ENCODE results near the gene MCEMP1. TPM values are rescaled to one million over a fixed set of nuclear protein-coding genes. Genes with fewer than 3 reads are reported as not detected.
"Not testable (repeated sequence)": the region's sequence is repeated elsewhere in the genome, so short reads cannot be mapped to it uniquely, and the experiment has no call there.

The MCEMP1 gene
- total and polyA plus RNA-seq, 4 experiments from 2014 or later = not detected

DNA sequence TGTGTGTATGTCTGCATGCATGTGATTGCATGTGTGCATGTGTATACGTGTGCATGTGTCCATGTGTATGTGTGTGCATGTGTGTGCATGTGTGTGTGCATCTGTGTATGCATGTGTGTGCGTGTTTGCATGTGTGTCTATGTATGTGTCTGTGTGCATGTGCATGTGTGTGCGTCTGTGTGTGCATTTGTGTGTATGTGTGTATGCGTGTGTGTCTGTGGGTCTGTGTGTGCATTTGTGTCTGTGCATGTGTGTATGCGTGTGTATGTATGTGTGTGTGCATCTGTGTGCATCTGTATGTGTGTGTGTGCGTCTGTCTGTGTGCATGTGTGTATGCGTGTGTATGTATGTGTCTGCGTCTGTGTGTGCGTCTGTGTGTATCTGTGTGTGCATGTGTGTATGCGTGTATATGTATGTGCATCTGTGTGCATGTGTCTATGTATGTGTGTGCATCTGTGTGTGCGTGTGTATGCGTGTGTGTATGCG, 37.0 kb upstream of the MCEMP1 start:
- H3K4me3 ChIP-seq (ENCODE audit: low read length in 2 of 2) = no peak overlapping the region
- Mint-ChIP-seq H3K27me3 (no peaks in the 10 kb centered on the region), H3K36me3 (peaks cover 7 to 10% of the 10 kb centered on the region in 2 donors), H3K4me3 (peak overlapping the region in 6 of 8 donors; percentile 5 to 75 (median 50)), H3K27ac (peak overlapping the region in 5 of 7 donors; percentile 66 to 86 (median 81)), H3K9me3 (no peaks in the 10 kb centered on the region), H3K4me1 (peaks cover 16 to 44% (median 33%) of the 10 kb centered on the region in 4 donors)
- no peak overlapping the region for H3K27ac ChIP-seq (ENCODE audit: low read depth, low read length)
- ChIA-PET CTCF (ENCODE audit: partially characterized antibody) (no interaction called here), POLR2A (ENCODE audit: partially characterized antibody) (interaction anchor here (3.1 kb wide), 1 partner anchor 10 kb away, joined by 15 read pairs; the partner anchor contains the start of genes PET100 and XAB2)
- peaks cover 21% of the 10 kb centered on the region for H3K36me3 ChIP-seq (ENCODE audit: insufficient read depth, low read length)
- no peaks in the 10 kb centered on the region for H3K9me3 ChIP-seq (ENCODE audit: control insufficient read depth in 1 of 2, low read length in 2 of 2)
- no peaks in the 10 kb centered on the region for H3K27me3 ChIP-seq (ENCODE audit: insufficient read depth, low read length)
- H3K4me1 ChIP-seq (ENCODE audit: insufficient read depth, low read length) = peaks cover 36% of the 10 kb centered on the region
- intact Hi-C loops (cut with micrococcal nuclease) = no loop called here
- DNase-seq = no peak

DNA sequence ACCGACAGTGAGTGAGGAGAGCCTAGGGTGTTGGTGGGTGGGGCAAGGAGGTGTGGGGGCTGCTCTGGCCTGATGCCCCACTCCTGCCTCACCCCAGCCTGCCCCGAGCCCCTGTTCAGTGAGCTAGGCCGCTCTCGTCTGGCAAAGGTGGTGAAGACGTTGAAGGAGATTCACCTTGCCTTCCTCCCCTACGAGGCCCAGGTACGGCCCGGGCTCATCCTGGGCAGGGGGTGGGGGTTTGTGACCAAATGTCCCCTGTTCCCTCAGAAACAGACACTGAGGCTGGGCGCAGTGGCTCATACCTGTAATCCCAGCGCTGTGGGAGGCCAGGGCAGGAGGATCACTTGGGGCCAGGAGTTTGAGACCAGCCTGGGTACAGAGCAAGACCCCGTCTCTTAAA, 36.1 kb upstream of the MCEMP1 start:
- POLR2A ChIA-PET (ENCODE audit: partially characterized antibody) = no interaction called here
- no peak overlapping the region for H3K27ac Mint-ChIP-seq
- Histone ChIP-seq H3K9me3 (ENCODE audit: control insufficient read depth in 1 of 2, low read length in 2 of 2) (no peaks in the 10 kb centered on the region), H3K4me3 (ENCODE audit: low read length in 2 of 2) (no peak overlapping the region), H3K36me3 (ENCODE audit: insufficient read depth, low read length) (peaks cover 25% of the 10 kb centered on the region), H3K4me1 (ENCODE audit: insufficient read depth, low read length) (peaks cover 36% of the 10 kb centered on the region), H3K27me3 (ENCODE audit: insufficient read depth, low read length) (no peaks in the 10 kb centered on the region), H3K27ac (ENCODE audit: low read depth, low read length) (no peak overlapping the region)
- intact Hi-C loops (cut with micrococcal nuclease) = no loop called here
- peaks cover 17 to 37% (median 27%) of the 10 kb centered on the region in 4 donors for H3K4me1 Mint-ChIP-seq
- H3K27me3 Mint-ChIP-seq = no peaks in the 10 kb centered on the region
- DNase-seq = peak in 1 of 5 donors; percentile 30
- H3K9me3 Mint-ChIP-seq = no peaks in the 10 kb centered on the region
- CTCF ChIA-PET (ENCODE audit: partially characterized antibody) = interaction anchor here (0.6 to 0.8 kb wide), 3 partner anchors 40 to 1180 kb away, joined by 3 to 4 read pairs (median 4); partner anchors contain the start of gene TRAPPC5
- no peak overlapping the region for H3K4me3 Mint-ChIP-seq
- peaks cover 9 to 13% of the 10 kb centered on the region in 2 donors for H3K36me3 Mint-ChIP-seq

DNA sequence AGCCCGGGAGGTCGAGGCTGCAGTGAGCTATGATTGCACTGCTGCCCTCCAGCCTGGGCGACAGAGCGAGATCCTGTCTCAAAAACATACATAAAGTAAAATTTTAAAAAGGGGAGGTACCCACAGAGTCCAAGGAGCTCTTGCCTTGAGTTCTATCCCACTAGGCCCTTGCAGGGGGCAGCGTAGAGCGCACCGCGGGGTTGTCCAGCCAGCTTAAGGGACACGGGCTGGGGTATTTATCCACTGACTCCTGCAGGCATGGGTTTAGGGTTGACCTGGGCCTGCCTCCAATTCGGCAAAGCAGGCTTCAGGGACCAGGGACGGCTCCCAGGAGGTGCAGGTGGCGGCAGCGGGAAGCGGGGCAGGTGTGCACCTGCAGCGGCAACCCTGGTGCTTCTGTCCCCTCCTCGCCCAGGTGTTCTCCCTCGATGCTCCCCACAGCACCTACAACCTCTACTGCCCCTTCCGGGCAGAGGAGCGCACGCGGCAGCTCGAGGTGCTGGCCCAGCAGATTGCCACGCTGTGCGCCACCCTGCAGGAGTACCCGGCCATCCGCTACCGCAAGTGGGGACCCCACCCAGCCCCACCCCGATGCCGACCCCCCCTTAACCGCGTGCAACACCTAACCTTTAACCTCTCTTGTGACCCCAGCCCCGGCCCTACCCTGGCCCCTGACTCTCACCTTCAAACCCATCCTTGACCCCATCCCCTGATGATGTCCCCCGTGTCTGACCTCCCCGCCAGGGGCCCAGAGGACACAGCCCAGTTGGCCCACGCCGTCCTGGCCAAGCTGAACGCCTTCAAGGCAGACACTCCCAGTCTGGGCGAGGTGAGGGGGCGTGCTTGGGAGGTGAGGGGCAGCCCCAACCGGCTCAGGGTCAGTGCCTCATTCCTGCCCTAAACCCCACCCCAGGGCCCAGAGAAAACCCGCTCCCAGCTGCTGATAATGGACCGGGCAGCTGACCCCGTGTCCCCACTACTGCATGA, 35.3 kb upstream of the MCEMP1 start:
- ChIA-PET POLR2A (ENCODE audit: partially characterized antibody) (interaction anchor here (1.2 kb wide), 1 partner anchor 8 kb away, joined by 3 read pairs; the partner anchor contains the start of gene PCP2), CTCF (ENCODE audit: partially characterized antibody) (interaction anchor here (0.6 to 2.0 kb wide), 4 partner anchors 10 to 643 kb away, joined by 3 to 6 read pairs (median 4); partner anchors contain the start of gene TRAPPC5)
- no peaks in the 10 kb centered on the region for H3K9me3 ChIP-seq (ENCODE audit: control insufficient read depth in 1 of 2, low read length in 2 of 2)
- DNase-seq = peak in 1 of 5 donors; percentile 29
- no peak overlapping the region for H3K4me3 ChIP-seq (ENCODE audit: low read length in 2 of 2)
- H3K9me3 Mint-ChIP-seq = no peaks in the 10 kb centered on the region
- peaks cover 15 to 30% (median 23%) of the 10 kb centered on the region in 4 donors for H3K4me1 Mint-ChIP-seq
- intact Hi-C loops (cut with micrococcal nuclease) = no loop called here
- no peak overlapping the region for H3K27ac ChIP-seq (ENCODE audit: low read depth, low read length)
- H3K36me3 Mint-ChIP-seq = peaks cover 11 to 15% of the 10 kb centered on the region in 2 donors
- H3K4me3 Mint-ChIP-seq = no peak overlapping the region
- no peaks in the 10 kb centered on the region for H3K27me3 Mint-ChIP-seq
- H3K27ac Mint-ChIP-seq = peak overlapping the region in 1 of 7 donors; percentile 62
- peaks cover 25% of the 10 kb centered on the region for H3K36me3 ChIP-seq (ENCODE audit: insufficient read depth, low read length)
- H3K27me3 ChIP-seq (ENCODE audit: insufficient read depth, low read length) = no peaks in the 10 kb centered on the region
- H3K4me1 ChIP-seq (ENCODE audit: insufficient read depth, low read length) = peaks cover 30% of the 10 kb centered on the region

DNA sequence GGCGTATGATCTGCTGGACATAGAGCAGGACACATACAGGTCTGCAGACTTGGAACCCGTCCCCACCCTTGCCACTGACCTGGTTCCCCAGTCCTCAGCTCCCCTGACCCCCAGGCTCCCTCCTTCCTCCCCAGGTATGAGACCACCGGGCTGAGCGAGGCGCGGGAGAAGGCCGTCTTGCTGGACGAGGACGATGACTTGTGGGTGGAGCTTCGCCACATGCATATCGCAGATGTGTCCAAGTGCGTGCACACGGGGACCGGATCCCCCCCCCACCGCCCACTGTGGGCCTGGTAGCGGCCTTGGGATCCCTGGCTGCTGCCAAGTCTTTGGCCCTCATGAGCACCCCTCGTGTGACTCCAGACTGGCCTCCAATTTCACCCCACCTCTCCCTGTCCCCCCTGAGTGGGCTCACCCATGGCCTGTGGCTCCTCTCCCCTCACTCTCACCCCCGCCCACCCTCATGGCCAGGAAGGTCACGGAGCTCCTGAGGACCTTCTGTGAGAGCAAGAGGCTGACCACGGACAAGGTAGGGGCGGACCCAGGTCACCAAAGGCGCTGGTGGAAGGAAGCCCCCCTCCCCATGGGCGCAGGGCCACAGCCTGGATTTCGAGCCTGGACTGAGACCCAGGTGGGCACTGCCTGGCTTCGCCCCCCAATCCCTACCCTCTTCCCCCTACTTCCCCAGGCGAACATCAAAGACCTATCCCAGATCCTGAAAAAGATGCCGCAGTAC, 34.4 kb upstream of the MCEMP1 start:
- no peak overlapping the region for H3K27ac ChIP-seq (ENCODE audit: low read depth, low read length)
- H3K4me1 Mint-ChIP-seq = peaks cover 13 to 25% (median 19%) of the 10 kb centered on the region in 4 donors
- no peak overlapping the region for H3K4me3 Mint-ChIP-seq
- no peaks in the 10 kb centered on the region for H3K9me3 Mint-ChIP-seq
- no peaks in the 10 kb centered on the region for H3K9me3 ChIP-seq (ENCODE audit: control insufficient read depth in 1 of 2, low read length in 2 of 2)
- DNase-seq = no peak
- H3K27ac Mint-ChIP-seq = peak overlapping the region in 1 of 7 donors; percentile 48
- ChIA-PET POLR2A (ENCODE audit: partially characterized antibody) (interaction anchor here (1.2 kb wide), 1 partner anchor 9 kb away, joined by 3 read pairs; the partner anchor contains the start of gene PCP2), CTCF (ENCODE audit: partially characterized antibody) (interaction anchor here (1.4 to 2.0 kb wide), 2 partner anchors 9 to 74 kb away, joined by 3 to 6 read pairs; no protein-coding TSS in a partner anchor)
- peaks cover 25% of the 10 kb centered on the region for H3K36me3 ChIP-seq (ENCODE audit: insufficient read depth, low read length)
- intact Hi-C loops (cut with micrococcal nuclease) = no loop called here
- no peaks in the 10 kb centered on the region for H3K27me3 ChIP-seq (ENCODE audit: insufficient read depth, low read length)
- no peaks in the 10 kb centered on the region for H3K27me3 Mint-ChIP-seq
- H3K4me3 ChIP-seq (ENCODE audit: low read length in 2 of 2) = no peak overlapping the region
- H3K4me1 ChIP-seq (ENCODE audit: insufficient read depth, low read length) = peaks cover 25% of the 10 kb centered on the region
- H3K36me3 Mint-ChIP-seq = peaks cover 11 to 15% of the 10 kb centered on the region in 2 donors

GRCh38 chr19:7643031-7643415, 33.9 kb upstream of the MCEMP1 start:
- H3K9me3 ChIP-seq (ENCODE audit: control insufficient read depth in 1 of 2, low read length in 2 of 2) = no peaks in the 10 kb centered on the region
- H3K4me1 ChIP-seq (ENCODE audit: insufficient read depth, low read length) = peaks cover 20% of the 10 kb centered on the region
- H3K27ac Mint-ChIP-seq = peak overlapping the region in 1 of 7 donors; percentile 31
- no peaks in the 10 kb centered on the region for H3K27me3 Mint-ChIP-seq
- H3K36me3 ChIP-seq (ENCODE audit: insufficient read depth, low read length) = peaks cover 25% of the 10 kb centered on the region
- H3K4me1 Mint-ChIP-seq = peaks cover 13 to 19% (median 17%) of the 10 kb centered on the region in 4 donors
- no peaks in the 10 kb centered on the region for H3K9me3 Mint-ChIP-seq
- POLR2A ChIA-PET (ENCODE audit: partially characterized antibody) = no interaction called here
- H3K27me3 ChIP-seq (ENCODE audit: insufficient read depth, low read length) = no peaks in the 10 kb centered on the region
- no peak overlapping the region for H3K4me3 ChIP-seq (ENCODE audit: low read length in 2 of 2)
- no peak overlapping the region for H3K27ac ChIP-seq (ENCODE audit: low read depth, low read length)
- no peak overlapping the region for H3K4me3 Mint-ChIP-seq
- DNase-seq = no peak
- intact Hi-C loops (cut with micrococcal nuclease) = no loop called here
- H3K36me3 Mint-ChIP-seq = peaks cover 15 to 17% of the 10 kb centered on the region in 2 donors
- CTCF ChIA-PET (ENCODE audit: partially characterized antibody) = interaction anchor here (1.4 to 2.0 kb wide), 2 partner anchors 9 to 75 kb away, joined by 3 to 6 read pairs; no protein-coding TSS in a partner anchor

GRCh38 chr19:7643629-7644549, 33.0 kb upstream of the MCEMP1 start:
- H3K36me3 ChIP-seq (ENCODE audit: insufficient read depth, low read length) = peaks cover 25% of the 10 kb centered on the region
- H3K4me3 ChIP-seq (ENCODE audit: low read length in 2 of 2); H3K4me3 Mint-ChIP-seq; H3K9me3 Mint-ChIP-seq; H3K27ac ChIP-seq (ENCODE audit: low read depth, low read length); H3K27me3 Mint-ChIP-seq; intact Hi-C loops (cut with micrococcal nuclease); H3K9me3 ChIP-seq (ENCODE audit: control insufficient read depth in 1 of 2, low read length in 2 of 2); H3K27me3 ChIP-seq (ENCODE audit: insufficient read depth, low read length); CTCF ChIA-PET (ENCODE audit: partially characterized antibody): not testable (repeated sequence)
- H3K36me3 Mint-ChIP-seq = peaks cover 15 to 17% of the 10 kb centered on the region in 2 donors
- peaks cover 10 to 15% (median 13%) of the 10 kb centered on the region in 4 donors for H3K4me1 Mint-ChIP-seq
- peak in 2 of 5 donors; percentile 23 to 42 for DNase-seq
- H3K27ac Mint-ChIP-seq = peak overlapping the region in 1 of 7 donors; percentile 56
- POLR2A ChIA-PET (ENCODE audit: partially characterized antibody) = interaction anchor here (1.3 to 1.5 kb wide), 3 partner anchors 9 to 14 kb away, joined by 3 to 4 read pairs (median 4); partner anchors contain the start of genes PET100 and XAB2
- H3K4me1 ChIP-seq (ENCODE audit: insufficient read depth, low read length) = peaks cover 11% of the 10 kb centered on the region

All from CD4-positive, alpha-beta memory T cell (primary cell).